ENCODE results near the gene ERGIC1. TPM values are rescaled to one million over a fixed set of nuclear protein-coding genes. Genes with fewer than 3 reads are reported as not detected.

The ERGIC1 gene
- total RNA-seq, 2 donors from 2014 or later, result 173 to 191 TPM

DNA sequence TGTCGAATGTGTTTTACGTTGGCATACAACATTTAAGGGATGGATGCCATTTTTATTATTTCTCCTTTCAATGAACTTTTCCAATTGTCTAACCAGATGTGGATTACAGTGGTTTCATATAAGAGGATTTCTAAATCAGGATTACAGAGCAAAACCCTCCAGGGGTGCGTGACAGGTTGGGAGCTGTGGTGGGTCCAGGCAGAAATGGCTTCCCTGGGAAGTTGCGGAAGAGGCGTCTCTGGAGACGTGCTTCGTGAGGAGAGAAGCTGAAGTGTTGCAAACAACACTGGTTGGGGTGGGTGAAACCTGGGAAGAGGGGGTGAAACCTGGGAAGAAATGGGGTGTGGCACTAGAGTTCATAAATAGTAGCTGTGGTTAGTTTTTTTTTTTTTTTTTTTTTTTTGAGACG is 120.7 kb downstream of the ERGIC1 start:
- Histone ChIP-seq H3K9me3 (no peaks in the 10 kb centered on the region), H3K36me3 (no peaks in the 10 kb centered on the region), H3K27ac (no peak overlapping the region), H3K9ac (ENCODE audit: low read depth in 2 of 2, low read length in 2 of 2) (no peak overlapping the region), H3K4me1 (no peaks in the 10 kb centered on the region), H3K4me3 (no peak overlapping the region), H3K27me3 (no peaks in the 10 kb centered on the region)
- DNase-seq, result no peak
- TF ChIP-seq, protein P1, sequence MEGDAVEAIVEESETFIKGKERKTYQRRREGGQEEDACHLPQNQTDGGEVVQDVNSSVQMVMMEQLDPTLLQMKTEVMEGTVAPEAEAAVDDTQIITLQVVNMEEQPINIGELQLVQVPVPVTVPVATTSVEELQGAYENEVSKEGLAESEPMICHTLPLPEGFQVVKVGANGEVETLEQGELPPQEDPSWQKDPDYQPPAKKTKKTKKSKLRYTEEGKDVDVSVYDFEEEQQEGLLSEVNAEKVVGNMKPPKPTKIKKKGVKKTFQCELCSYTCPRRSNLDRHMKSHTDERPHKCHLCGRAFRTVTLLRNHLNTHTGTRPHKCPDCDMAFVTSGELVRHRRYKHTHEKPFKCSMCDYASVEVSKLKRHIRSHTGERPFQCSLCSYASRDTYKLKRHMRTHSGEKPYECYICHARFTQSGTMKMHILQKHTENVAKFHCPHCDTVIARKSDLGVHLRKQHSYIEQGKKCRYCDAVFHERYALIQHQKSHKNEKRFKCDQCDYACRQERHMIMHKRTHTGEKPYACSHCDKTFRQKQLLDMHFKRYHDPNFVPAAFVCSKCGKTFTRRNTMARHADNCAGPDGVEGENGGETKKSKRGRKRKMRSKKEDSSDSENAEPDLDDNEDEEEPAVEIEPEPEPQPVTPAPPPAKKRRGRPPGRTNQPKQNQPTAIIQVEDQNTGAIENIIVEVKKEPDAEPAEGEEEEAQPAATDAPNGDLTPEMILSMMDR (IDR thresholded peaks at IDR 0.05), result no peak
- intact Hi-C loops (cut with DNase I), result no loop called here

DNA sequence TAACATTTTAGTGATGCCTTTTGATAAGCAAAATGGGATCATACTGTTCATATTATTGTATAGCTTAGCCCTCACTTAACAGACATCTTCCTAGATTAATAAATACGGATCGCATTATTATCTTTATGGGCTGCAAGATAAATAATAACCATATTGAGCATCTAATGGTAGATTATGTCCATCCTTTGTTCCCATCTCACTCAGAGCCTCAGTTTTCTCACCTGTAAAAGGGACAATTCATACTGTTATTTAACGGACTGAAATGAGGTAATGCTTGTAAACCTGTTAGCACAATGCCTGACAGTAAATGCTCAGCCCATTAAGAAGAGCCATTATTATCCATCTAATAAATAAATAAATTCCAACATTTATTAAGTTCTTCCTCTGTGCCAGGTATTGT is 122.2 kb downstream of the ERGIC1 start:
- intact Hi-C loops (cut with DNase I), result no loop called here
- no peak overlapping the region for H3K27ac ChIP-seq
- no peak for DNase-seq
- no peaks in the 10 kb centered on the region for H3K36me3 ChIP-seq
- no peaks in the 10 kb centered on the region for H3K9me3 ChIP-seq
- TF ChIP-seq, protein P1 (IDR thresholded peaks at IDR 0.05), result no peak
- no peak overlapping the region for H3K4me3 ChIP-seq
- no peaks in the 10 kb centered on the region for H3K27me3 ChIP-seq
- H3K9ac ChIP-seq (ENCODE audit: low read depth in 2 of 2, low read length in 2 of 2), result no peak overlapping the region
- H3K4me1 ChIP-seq, result no peaks in the 10 kb centered on the region

DNA sequence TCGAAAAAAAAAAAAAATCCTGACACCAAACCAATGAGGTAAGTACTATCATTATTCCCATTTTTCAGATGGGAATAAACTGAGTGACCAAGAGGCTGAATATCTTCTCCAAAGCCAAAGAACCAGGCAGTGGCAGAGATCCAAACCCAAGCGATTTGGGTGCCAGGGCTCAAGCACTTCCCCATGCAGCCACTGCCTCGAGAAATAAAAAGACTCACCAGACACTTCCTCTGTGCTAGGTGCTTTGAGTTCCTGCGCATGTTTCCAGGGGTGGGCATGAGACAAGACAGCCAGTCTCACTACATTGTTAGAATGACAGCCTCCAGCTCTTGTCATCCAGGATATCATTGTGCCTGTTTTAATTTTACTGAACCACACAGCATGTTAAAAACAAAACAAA is 122.9 kb downstream of the ERGIC1 start:
- intact Hi-C loops (cut with DNase I), result no loop called here
- H3K4me3 ChIP-seq, result no peak overlapping the region
- H3K27ac ChIP-seq, result no peak overlapping the region
- H3K9me3 ChIP-seq, result no peaks in the 10 kb centered on the region
- no peak for DNase-seq
- TF ChIP-seq, protein P1 (IDR thresholded peaks at IDR 0.05), result no peak
- no peaks in the 10 kb centered on the region for H3K36me3 ChIP-seq
- H3K4me1 ChIP-seq, result no peaks in the 10 kb centered on the region
- H3K9ac ChIP-seq (ENCODE audit: low read depth in 2 of 2, low read length in 2 of 2), result no peak overlapping the region
- H3K27me3 ChIP-seq, result no peaks in the 10 kb centered on the region

DNA sequence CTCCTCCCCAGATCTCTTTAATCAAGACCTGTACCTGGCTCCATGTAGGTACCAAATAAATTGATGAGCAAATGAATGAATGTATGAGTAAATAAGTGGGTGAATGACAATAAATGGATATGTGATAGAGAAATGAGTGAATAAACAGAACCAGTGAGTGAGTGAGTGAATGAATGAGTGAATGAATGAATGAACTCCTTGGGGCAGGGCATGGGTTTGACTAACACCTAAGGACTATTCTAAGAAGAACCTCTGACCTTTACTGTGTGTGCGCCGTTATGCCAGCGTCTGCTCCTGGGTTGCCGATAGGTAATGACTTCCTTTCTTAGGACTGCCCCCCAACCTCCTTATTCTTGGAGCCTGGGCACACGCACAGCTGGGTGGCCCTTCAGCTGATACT is 123.4 kb downstream of the ERGIC1 start:
- intact Hi-C loops (cut with DNase I), result no loop called here
- H3K27ac ChIP-seq, result no peak overlapping the region
- H3K9ac ChIP-seq (ENCODE audit: low read depth in 2 of 2, low read length in 2 of 2), result no peak overlapping the region
- DNase-seq, result no peak
- H3K9me3 ChIP-seq, result no peaks in the 10 kb centered on the region
- TF ChIP-seq, protein P1 (IDR thresholded peaks at IDR 0.05), result no peak
- no peaks in the 10 kb centered on the region for H3K27me3 ChIP-seq
- no peaks in the 10 kb centered on the region for H3K36me3 ChIP-seq
- H3K4me3 ChIP-seq, result no peak overlapping the region
- no peaks in the 10 kb centered on the region for H3K4me1 ChIP-seq

DNA sequence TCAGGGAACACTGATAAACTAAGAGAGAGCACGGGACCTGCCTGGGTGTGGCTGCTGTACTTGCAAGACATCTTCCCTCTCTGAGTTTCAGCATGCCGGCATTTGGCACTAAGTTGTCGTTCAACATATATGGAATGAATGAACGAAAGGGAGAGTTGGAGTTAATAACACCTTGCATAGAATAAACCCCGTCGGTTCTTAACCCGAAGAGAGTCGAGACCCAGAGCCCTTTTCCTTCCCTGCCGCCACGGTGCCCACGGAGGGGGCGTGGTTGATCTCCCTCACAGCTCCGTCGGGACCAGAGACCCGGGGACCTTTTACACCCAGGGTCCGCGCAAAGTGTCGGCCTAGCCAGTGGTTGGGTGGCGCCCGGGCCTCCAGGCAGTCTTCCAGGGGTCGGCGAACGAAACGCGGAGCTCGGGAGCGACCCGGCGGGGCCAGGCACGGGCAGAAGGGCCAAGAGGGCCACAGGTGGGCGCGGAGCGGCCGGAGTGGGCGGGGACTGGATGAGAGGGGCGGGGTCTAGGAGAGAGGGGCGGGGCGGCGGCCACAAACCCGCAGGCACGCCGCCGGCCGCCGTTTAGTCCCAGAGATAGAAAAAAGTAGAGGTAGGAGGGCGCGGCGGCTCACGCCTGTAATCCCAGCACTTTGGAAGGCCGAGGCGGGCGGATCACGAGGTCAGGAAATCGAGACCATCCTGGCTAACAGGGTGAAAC is 124.4 kb downstream of the ERGIC1 start:
- TF ChIP-seq, protein P1 (IDR thresholded peaks at IDR 0.05), result no peak
- H3K36me3 ChIP-seq, result no peaks in the 10 kb centered on the region
- peak; percentile 79 for DNase-seq
- H3K27ac ChIP-seq, result peak overlapping the region; percentile 84
- peak overlapping the region; percentile 76 to 79 for H3K9ac ChIP-seq (ENCODE audit: low read depth in 2 of 2, low read length in 2 of 2)
- H3K9me3 ChIP-seq, result no peaks in the 10 kb centered on the region
- H3K4me3 ChIP-seq, result peak overlapping the region; percentile 66
- no peaks in the 10 kb centered on the region for H3K27me3 ChIP-seq
- no peaks in the 10 kb centered on the region for H3K4me1 ChIP-seq
- intact Hi-C loops (cut with DNase I), result no loop called here
